DOHH2 (cell line): ENCODE measurements around the gene R3HDM2.

Source experiments
- CTCF ChIP-seq: fragments of 200-600 bp; sonication (generic); IDR thresholded peaks from one replicate; pipeline ENCODE4 v1.5.1; 2014; ENCODE audit warnings: antibody characterized with exemption, mild to moderate bottlenecking, low read depth, low read length; ENCODE audit not compliant: poor library complexity, severe bottlenecking
- EZH2phosphoT487 ChIP-seq: fragments of 200-600 bp; sonication (generic); IDR thresholded peaks from 2 replicates; pipeline ENCODE4 v1.6.1; 2017; ENCODE audit warnings: borderline replicate concordance, mild to moderate bottlenecking, antibody characterized with exemption, low read length, moderate library complexity, mixed read lengths

DNA sequence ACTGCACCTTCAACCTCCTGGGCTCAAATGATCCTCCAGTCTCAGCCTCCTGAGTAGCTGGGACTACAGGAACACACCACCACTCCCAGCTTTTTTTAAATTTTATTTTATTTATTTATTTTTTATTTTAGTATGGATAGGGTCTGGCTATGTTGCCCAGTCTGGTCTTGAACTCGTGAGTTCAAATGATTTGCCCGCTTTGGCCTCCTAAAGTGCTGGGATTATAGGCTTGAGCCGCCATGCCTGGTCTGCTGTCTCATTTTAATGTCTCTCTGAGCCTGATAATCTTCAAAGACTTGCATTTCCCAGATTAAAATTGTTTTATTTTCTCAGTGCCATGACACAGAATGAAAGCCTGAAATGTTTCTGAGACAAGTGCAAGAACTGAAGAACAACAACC lies 2.5 kb upstream of the R3HDM2 start:
- TF ChIP-seq EZH2phosphoT487 = no peak
- TF ChIP-seq CTCF = no peak
